ENCODE data around the gene SLC7A1.

Gene SLC7A1

GRCh38 chr13:29550430-29550988 is 45.0 kb downstream of the SLC7A1 start:
- DNase-seq = no peak

GRCh38 chr13:29548722-29549121 is 46.8 kb downstream of the SLC7A1 start:
- peak; percentile 47 for DNase-seq

DNA sequence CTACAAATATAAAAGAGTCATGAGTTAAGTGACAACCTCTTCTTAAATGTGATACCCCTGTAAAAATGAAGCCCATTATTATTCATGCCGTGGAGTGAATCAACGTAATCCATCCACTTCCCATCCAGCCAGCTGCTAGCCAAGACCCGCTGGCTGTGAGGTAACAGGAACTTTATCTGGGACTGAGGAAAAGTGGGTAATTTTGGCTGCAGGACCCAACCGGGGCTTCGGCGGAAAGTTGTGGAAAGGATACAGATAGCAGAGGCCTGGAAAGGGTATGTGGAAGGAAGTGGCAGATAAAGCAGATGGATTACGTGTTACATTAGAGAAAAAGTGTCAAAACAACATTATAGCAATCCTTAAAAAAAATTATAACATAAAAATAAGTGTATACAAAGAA is 48.3 kb downstream of the SLC7A1 start:
- DNase-seq = no peak

GRCh38 chr13:29546662-29547061 is 48.8 kb downstream of the SLC7A1 start:
- no peak for DNase-seq

- no peak for DNase-seq
Measured at GRCh38 chr13:29545988-29546387, 49.5 kb downstream of the SLC7A1 start.

DNA sequence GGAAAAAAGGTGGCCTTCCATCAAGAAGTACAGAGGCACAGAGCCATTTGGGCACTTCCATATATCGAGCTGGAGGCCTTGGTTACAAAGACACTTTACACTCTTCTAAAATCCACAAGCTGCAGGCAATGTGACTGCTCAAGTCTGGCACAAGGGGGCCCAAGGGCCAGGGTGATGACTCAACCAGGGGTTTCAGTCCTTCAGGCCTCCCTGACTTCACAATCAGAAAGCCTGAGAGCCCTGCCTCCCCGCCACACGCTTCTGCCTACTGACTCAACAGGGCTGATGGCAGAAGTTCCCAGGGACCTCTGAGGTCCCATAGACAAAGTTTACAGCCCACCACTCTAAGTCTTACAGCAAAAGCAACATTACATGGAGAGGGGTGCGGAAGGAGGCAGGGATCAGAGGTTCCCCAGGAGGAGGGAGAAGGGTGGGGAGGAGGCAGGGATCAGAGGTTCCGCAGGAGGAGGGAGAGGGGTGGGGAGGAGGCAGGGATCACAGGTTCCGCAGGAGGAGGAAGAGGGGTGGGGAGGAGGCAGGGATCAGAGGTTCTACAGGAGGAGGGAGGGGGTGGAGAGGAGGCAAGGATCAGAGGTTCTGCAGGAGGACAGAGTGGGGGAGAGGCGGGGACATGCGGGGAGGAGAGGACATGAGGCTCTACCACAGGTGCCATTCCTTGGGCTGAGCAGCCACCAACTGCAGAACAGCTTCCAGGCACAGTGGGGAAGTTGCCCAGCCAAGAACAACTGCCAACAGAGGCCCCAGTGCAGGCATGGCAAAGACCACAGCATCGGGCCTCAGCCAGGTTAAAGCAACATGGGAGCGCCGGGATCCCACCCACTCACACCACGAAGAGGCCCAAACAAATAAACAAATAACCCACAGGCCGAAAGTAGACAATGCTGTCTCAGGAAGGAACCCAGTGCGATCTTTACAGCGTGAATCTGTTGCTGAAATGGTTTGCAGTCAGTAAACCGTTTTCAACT is 52.0 kb downstream of the SLC7A1 start:
- DNase-seq = peak; percentile 55

- no peak for DNase-seq
Measured at GRCh38 chr13:29542381-29542780, 53.1 kb downstream of the SLC7A1 start.

GRCh38 chr13:29541400-29541799 is 54.1 kb downstream of the SLC7A1 start:
- DNase-seq = no peak

DNA sequence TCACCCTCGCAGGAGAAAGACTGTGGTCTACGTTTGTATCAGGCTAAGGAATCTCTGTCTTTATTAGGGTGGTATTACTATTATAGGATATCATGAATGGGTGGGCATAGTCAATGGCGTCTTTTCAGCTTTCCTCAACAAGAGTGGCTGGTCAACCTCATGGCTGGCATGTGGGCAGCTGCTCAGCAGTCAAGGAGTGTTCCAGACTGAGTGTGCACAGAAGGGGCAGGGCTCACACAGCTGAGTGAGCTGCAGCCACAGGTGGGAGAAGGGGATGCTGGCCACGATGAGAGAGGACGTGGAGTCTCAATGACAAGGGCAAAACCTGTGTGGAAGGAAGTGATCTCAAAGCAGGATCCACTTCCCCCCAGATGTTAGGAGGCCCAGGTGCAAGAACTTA is 54.7 kb downstream of the SLC7A1 start:
- DNase-seq = no peak

GRCh38 chr13:29540334-29540733 is 55.2 kb downstream of the SLC7A1 start:
- no peak for DNase-seq

- DNase-seq = no peak
Measured at GRCh38 chr13:29539856-29540255, 55.6 kb downstream of the SLC7A1 start.

DNA sequence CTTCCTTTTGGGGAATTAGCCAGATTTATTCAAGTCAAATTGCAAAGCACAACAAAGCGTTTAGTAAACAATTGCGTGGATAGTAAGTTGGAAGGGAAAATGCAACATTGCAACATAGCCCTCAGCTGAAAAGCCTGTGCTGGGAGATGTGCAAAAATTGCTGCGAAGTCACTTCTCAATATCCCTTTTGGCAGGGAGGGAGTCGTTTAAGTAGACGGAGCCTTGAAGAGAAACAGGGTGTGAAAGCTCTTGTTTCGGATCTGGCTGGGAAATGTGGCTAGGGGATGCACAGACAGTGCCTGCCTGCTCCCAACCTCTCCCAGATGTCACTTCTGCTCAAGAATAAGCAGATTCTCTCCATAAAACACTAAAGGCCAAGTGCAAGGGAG is 56.8 kb downstream of the SLC7A1 start:
- DNase-seq = no peak

GRCh38 chr13:29537736-29538651 is 57.5 kb downstream of the SLC7A1 start:
- DNase-seq = no peak

DNA sequence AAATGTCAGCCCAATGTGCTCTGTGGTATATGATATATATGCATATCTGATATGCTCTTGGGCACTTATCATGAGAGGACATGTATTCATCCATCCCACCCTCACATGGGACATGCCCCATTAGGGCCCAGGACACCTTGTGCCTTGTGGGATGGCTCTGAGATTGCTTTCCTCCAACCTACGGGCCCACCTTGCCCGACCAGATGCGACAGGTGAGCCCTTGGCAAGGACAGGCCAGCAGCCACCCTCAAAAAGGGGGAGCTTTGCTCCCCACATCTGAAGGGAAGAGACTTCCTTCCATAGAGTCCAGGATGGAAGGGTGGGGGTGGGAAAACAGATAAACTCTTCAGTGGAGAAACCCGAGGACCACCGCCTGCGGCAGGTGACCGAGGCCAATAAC is 58.6 kb downstream of the SLC7A1 start:
- no peak for DNase-seq

DNA sequence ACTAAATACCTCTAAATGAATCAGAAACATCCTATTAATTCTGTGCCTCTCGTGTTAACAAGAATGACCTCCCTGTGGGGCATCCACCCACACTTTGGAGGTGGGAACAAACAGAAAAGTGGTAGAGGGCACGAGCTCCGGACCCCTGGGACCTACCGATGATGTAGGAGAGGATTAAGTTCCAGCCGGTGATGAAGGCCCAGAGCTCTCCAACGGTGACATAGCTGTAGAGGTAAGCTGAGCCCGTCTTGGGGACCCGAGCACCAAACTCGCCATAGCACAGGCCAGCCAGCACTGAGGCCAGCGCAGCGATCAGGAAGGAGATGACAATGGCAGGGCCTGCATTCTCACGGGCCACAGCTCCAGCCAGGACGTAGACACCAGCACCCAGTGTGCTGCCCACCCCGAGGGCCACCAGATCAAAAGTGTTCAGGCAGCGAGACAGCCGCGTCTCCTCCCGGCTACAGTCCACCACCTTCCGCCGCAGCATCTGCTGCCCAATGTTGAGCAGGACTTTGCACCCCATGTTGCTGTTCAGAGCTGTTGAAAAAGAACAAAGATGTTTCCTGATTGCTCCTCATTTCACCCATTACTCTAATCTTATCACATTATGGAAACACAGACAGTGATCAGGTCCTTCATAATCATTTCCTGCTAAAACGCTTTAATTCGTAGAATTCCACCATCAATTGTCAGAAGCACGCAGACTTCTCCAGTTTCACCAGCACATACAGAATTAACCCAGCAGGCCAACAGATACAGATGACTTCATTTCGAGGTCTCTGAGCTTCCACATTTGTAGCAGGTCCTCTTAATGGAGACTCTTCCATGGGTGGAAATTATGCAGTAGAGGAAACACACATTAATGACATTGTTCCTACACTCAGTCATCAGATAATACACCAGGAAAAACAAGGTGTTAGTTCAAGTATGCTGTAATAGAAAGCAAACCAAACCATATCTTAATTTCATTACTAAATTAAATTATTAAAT is 59.5 kb downstream of the SLC7A1 start:
- no peak for DNase-seq

DNA sequence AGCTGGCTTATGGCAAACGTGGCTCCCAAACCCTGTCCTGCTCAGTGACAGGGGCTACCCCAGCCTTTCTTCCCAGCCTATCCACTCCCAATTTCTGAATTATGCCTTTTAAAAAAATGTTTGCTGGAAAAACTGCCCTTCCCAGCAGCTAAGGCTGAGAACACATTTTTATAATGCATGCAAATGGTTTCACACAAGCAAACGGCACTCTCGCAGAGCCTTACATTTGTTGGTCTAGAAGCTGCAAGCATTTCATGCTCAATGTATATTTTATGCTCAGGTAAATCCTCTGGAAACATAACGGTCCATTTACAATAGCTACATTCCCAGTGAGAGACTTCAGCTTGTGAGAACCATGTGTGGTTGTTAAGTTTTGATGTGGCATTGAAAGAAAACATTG is 61.4 kb downstream of the SLC7A1 start:
- DNase-seq = no peak

GRCh38 chr13:29532821-29533220 is 62.7 kb downstream of the SLC7A1 start:
- DNase-seq = no peak

DNA sequence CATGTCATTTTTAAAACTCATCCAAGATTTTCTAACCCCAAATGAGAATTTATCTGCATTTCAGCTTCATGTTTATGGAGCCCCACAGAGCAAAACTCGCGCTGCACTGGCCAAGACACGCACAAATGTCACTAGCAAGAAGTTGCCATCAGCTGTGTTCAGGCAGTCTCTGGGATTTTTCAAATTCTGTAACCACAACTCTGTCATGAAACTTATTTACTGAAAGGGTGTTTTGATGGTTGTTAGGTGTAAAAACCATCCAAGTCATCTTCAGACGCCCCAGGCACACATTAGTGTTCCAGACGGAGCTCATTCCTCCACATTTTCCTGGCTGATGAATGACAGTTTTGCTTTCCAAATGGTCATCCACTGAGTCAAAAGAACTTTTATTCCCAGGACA is 63.4 kb downstream of the SLC7A1 start:
- DNase-seq = no peak

DNA sequence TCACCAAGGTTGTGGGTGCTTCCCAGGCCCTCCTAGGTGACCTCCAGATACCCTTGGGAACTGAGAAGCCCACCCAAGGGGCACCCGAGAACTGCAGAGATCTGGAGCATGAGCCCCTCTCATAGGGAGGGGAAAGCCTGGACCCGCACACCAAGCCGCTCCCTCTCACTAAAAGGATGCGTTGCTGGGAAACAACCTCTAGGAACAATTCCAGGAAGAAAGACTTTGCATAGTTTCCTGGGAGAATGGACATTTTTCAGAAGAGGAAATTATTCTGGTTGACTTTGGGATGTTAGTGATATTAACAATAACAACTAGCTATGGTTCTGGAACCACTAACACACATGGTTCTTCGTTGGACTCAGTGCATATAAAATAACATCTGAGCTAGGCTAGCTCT is 64.6 kb downstream of the SLC7A1 start:
- DNase-seq = no peak

GRCh38 chr13:29529754-29530153 is 65.7 kb downstream of the SLC7A1 start:
- DNase-seq = no peak

DNA sequence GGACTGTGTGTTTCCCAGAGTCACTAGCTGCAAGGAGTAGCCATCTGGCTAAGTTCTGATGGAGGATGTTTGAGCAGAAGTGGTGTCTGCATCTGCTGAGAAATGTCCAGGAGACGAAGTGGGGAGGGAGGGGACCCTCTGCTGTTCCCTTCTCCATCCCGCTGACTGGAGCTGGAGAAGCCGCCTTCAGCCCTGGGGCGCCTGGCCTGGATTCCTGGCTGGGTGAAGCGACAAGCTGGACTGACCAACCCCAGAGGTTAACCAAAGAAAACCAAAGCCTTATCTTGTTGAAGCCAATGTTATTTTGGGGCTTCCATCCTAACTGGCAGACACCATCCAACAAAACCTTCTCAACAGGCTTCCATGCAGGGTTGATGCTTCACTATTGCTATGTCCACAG is 67.6 kb downstream of the SLC7A1 start:
- no peak for DNase-seq

- DNase-seq = no peak
Measured at GRCh38 chr13:29527511-29527910, 68.0 kb downstream of the SLC7A1 start.

Measured in hematopoietic multipotent progenitor cell treated with erythropoietin and hydrocortisone succinate and interleukin-3 and kit ligand, for 6 days (in vitro differentiated cells).